Activated CD8-positive, alpha-beta T cell treated with anti-CD3 and anti-CD28 coated beads, Interleukin-2, amount 10 ng/mL, durations not matched to agents 7 days and 5 days (primary cell): ENCODE results near the gene TMPRSS5. TPM values are rescaled to one million over a fixed set of nuclear protein-coding genes. Genes with fewer than 3 reads are reported as not detected.

Experiments used
- ATAC-seq: fragments of 150-1000 bp; cut with Tn5 transposase; one replicate; pipeline ENCODE4 v1.10.0; 2021; ENCODE audit warnings: moderate library complexity
- CTCF ChIA-PET: fragments of 350-600 bp; sonication (Branson Sonifier 250); formaldehyde crosslinking; loops from one replicate; lab custom pipeline; 2021; ENCODE audit warnings: antibody characterized with exemption; lab: Charles Lee
- POLR2A ChIA-PET: fragments of 350-600 bp; sonication (Branson Sonifier 250); formaldehyde crosslinking; loops from one replicate; lab custom pipeline; 2021; ENCODE audit warnings: antibody characterized with exemption; lab: Charles Lee
- DNase-seq: peaks from one replicate; pipeline ENCODE4 v3.0.0-alpha.2; 2020
- H3K27ac Mint-ChIP-seq: one replicate; pipeline ENCODE4 v1.8.0; 2021; ENCODE audit warnings: mild to moderate bottlenecking, mixed read lengths
- H3K27me3 Mint-ChIP-seq: one replicate; pipeline ENCODE4 v1.8.0; 2021; ENCODE audit warnings: low read depth, mixed read lengths
- H3K36me3 Mint-ChIP-seq: one replicate; pipeline ENCODE4 v1.8.0; 2021; ENCODE audit warnings: low read depth, mixed read lengths
- H3K4me1 Mint-ChIP-seq: one replicate; pipeline ENCODE4 v1.8.0; 2021; ENCODE audit warnings: low read depth, mixed read lengths
- H3K4me3 Mint-ChIP-seq: one replicate; pipeline ENCODE4 v1.8.0; 2021; ENCODE audit warnings: mild to moderate bottlenecking, mixed read lengths
- H3K9me3 Mint-ChIP-seq: one replicate; pipeline ENCODE4 v1.8.0; 2022; ENCODE audit warnings: mixed read lengths; ENCODE audit not compliant: insufficient read depth
- total RNA-seq, 2 experiments: library from RNA; stranded (reverse); gene quantifications; one replicate each; pipeline ENCODE4 v1.2.3, GENCODE V29; 2021

The TMPRSS5 gene
- total RNA-seq, 2 experiments from 2014 or later = 0.31 to 0.71 TPM

- POLR2A ChIA-PET = no interaction called here
- Mint-ChIP-seq H3K4me1 (no peaks in the 10 kb centered on the region), H3K9me3 (peaks cover 17% of the 10 kb centered on the region), H3K4me3 (no peak overlapping the region), H3K27me3 (peaks cover 22% of the 10 kb centered on the region), H3K36me3 (no peaks in the 10 kb centered on the region), H3K27ac (no peak overlapping the region)
- CTCF ChIA-PET = interaction anchor here (1.2 kb wide), 1 partner anchor 12 kb away, joined by 3 read pairs; no protein-coding TSS in a partner anchor
- DNase-seq = no peak
- no peak for ATAC-seq
Observed at GRCh38 chr11:113664069-113664980, 41.8 kb downstream of the TMPRSS5 start.

GRCh38 chr11:113663567-113663966 is 42.5 kb downstream of the TMPRSS5 start:
- ATAC-seq (no peak), DNase-seq (no peak)
- ChIA-PET POLR2A (no interaction called here), CTCF (interaction anchor here (1.2 kb wide), 1 partner anchor 12 kb away, joined by 3 read pairs; no protein-coding TSS in a partner anchor)
- Mint-ChIP-seq H3K4me3 (no peak overlapping the region), H3K4me1 (no peaks in the 10 kb centered on the region), H3K27me3 (peaks cover 21% of the 10 kb centered on the region), H3K36me3 (no peaks in the 10 kb centered on the region), H3K9me3 (peaks cover 17% of the 10 kb centered on the region), H3K27ac (no peak overlapping the region)

GRCh38 chr11:113655771-113656170 is 50.3 kb downstream of the TMPRSS5 start:
- no peak for ATAC-seq
- ChIA-PET POLR2A (no interaction called here), CTCF (no interaction called here)
- no peaks in the 10 kb centered on the region for H3K4me1 Mint-ChIP-seq
- no peak overlapping the region for H3K4me3 Mint-ChIP-seq
- no peaks in the 10 kb centered on the region for H3K27me3 Mint-ChIP-seq
- H3K9me3 Mint-ChIP-seq = no peaks in the 10 kb centered on the region
- no peaks in the 10 kb centered on the region for H3K36me3 Mint-ChIP-seq
- H3K27ac Mint-ChIP-seq = no peak overlapping the region
- no peak for DNase-seq

GRCh38 chr11:113651023-113651422 is 55.1 kb downstream of the TMPRSS5 start:
- ATAC-seq (no peak), DNase-seq (no peak)
- no peaks in the 10 kb centered on the region for H3K27me3 Mint-ChIP-seq
- ChIA-PET POLR2A (no interaction called here), CTCF (no interaction called here)
- H3K27ac Mint-ChIP-seq = no peak overlapping the region
- no peaks in the 10 kb centered on the region for H3K36me3 Mint-ChIP-seq
- no peaks in the 10 kb centered on the region for H3K9me3 Mint-ChIP-seq
- H3K4me3 Mint-ChIP-seq = no peak overlapping the region
- no peaks in the 10 kb centered on the region for H3K4me1 Mint-ChIP-seq

GRCh38 chr11:113649311-113649710 is 56.8 kb downstream of the TMPRSS5 start:
- no peak overlapping the region for H3K4me3 Mint-ChIP-seq

GRCh38 chr11:113647856-113648255 is 58.3 kb downstream of the TMPRSS5 start:
- H3K36me3 Mint-ChIP-seq = no peaks in the 10 kb centered on the region
- H3K9me3 Mint-ChIP-seq = no peaks in the 10 kb centered on the region
- CTCF ChIA-PET = no interaction called here
- H3K27me3 Mint-ChIP-seq = no peaks in the 10 kb centered on the region
- H3K27ac Mint-ChIP-seq = no peak overlapping the region
- no peak overlapping the region for H3K4me3 Mint-ChIP-seq
- no peak for DNase-seq
- ATAC-seq = no peak
- POLR2A ChIA-PET = no interaction called here
- H3K4me1 Mint-ChIP-seq = no peaks in the 10 kb centered on the region

More at GRCh38 chr11:113649311-113649710, 56.8 kb downstream of the TMPRSS5 start:
- no peaks in the 10 kb centered on the region for H3K9me3 Mint-ChIP-seq
- no peaks in the 10 kb centered on the region for H3K36me3 Mint-ChIP-seq
- H3K27ac Mint-ChIP-seq = no peak overlapping the region
- H3K4me1 Mint-ChIP-seq = no peaks in the 10 kb centered on the region
- POLR2A ChIA-PET = no interaction called here
- no peak for DNase-seq
- no peak for ATAC-seq
- H3K27me3 Mint-ChIP-seq = no peaks in the 10 kb centered on the region
- CTCF ChIA-PET = no interaction called here

- no peaks in the 10 kb centered on the region for H3K4me1 Mint-ChIP-seq
- no peak overlapping the region for H3K27ac Mint-ChIP-seq
- ChIA-PET CTCF (no interaction called here), POLR2A (no interaction called here)
- ATAC-seq (no peak), DNase-seq (no peak)
- H3K9me3 Mint-ChIP-seq = no peaks in the 10 kb centered on the region
- H3K4me3 Mint-ChIP-seq = no peak overlapping the region
- H3K27me3 Mint-ChIP-seq = no peaks in the 10 kb centered on the region
- H3K36me3 Mint-ChIP-seq = no peaks in the 10 kb centered on the region
Observed at GRCh38 chr11:113647108-113647507, 59.0 kb downstream of the TMPRSS5 start.

- H3K27me3 Mint-ChIP-seq = no peaks in the 10 kb centered on the region
- H3K9me3 Mint-ChIP-seq = no peaks in the 10 kb centered on the region
- POLR2A ChIA-PET = no interaction called here
- CTCF ChIA-PET = no interaction called here
- ATAC-seq (no peak), DNase-seq (no peak)
- H3K4me3 Mint-ChIP-seq = no peak overlapping the region
- no peak overlapping the region for H3K27ac Mint-ChIP-seq
- no peaks in the 10 kb centered on the region for H3K36me3 Mint-ChIP-seq
- H3K4me1 Mint-ChIP-seq = no peaks in the 10 kb centered on the region
Observed at GRCh38 chr11:113645593-113646349, 60.3 kb downstream of the TMPRSS5 start.

GRCh38 chr11:113644605-113645004 is 61.5 kb downstream of the TMPRSS5 start:
- POLR2A ChIA-PET = no interaction called here

GRCh38 chr11:113643701-113644100 is 62.4 kb downstream of the TMPRSS5 start:
- no peak for DNase-seq
- H3K9me3 Mint-ChIP-seq = no peaks in the 10 kb centered on the region
- ChIA-PET POLR2A (no interaction called here), CTCF (no interaction called here)
- H3K27ac Mint-ChIP-seq = no peak overlapping the region
- H3K4me1 Mint-ChIP-seq = no peaks in the 10 kb centered on the region
- ATAC-seq = no peak
- no peaks in the 10 kb centered on the region for H3K27me3 Mint-ChIP-seq
- no peaks in the 10 kb centered on the region for H3K36me3 Mint-ChIP-seq
- H3K4me3 Mint-ChIP-seq = no peak overlapping the region

More at GRCh38 chr11:113644605-113645004, 61.5 kb downstream of the TMPRSS5 start:
- H3K9me3 Mint-ChIP-seq = no peaks in the 10 kb centered on the region
- H3K4me1 Mint-ChIP-seq = no peaks in the 10 kb centered on the region
- DNase-seq = no peak
- ATAC-seq = no peak
- H3K27ac Mint-ChIP-seq = no peak overlapping the region
- H3K27me3 Mint-ChIP-seq = no peaks in the 10 kb centered on the region
- CTCF ChIA-PET = no interaction called here
- H3K36me3 Mint-ChIP-seq = no peaks in the 10 kb centered on the region
- no peak overlapping the region for H3K4me3 Mint-ChIP-seq

GRCh38 chr11:113643006-113643585 is 63.0 kb downstream of the TMPRSS5 start:
- DNase-seq (no peak), ATAC-seq (no peak)
- H3K36me3 Mint-ChIP-seq = no peaks in the 10 kb centered on the region
- POLR2A ChIA-PET = no interaction called here
- H3K4me3 Mint-ChIP-seq = no peak overlapping the region
- H3K27ac Mint-ChIP-seq = no peak overlapping the region
- H3K27me3 Mint-ChIP-seq = no peaks in the 10 kb centered on the region
- CTCF ChIA-PET = no interaction called here
- no peaks in the 10 kb centered on the region for H3K9me3 Mint-ChIP-seq
- H3K4me1 Mint-ChIP-seq = no peaks in the 10 kb centered on the region

GRCh38 chr11:113642090-113642489 is 64.0 kb downstream of the TMPRSS5 start:
- Mint-ChIP-seq H3K27ac (no peak overlapping the region), H3K9me3 (no peaks in the 10 kb centered on the region), H3K4me1 (no peaks in the 10 kb centered on the region), H3K27me3 (no peaks in the 10 kb centered on the region), H3K4me3 (no peak overlapping the region), H3K36me3 (no peaks in the 10 kb centered on the region)
- ChIA-PET POLR2A (no interaction called here), CTCF (no interaction called here)
- ATAC-seq = no peak
- DNase-seq = no peak
